HG03558 (cell line): ENCODE results near the gene NLGN1.

Source experiments
- ATAC-seq: cut with Tn5 transposase; IDR thresholded peaks from one replicate; pipeline ENCODE4 v1.9.1; 2021; ENCODE audit warnings: moderate number of reproducible peaks; ENCODE audit not compliant: unreplicated experiment; ENCODE audit errors: extremely low read depth

Gene NLGN1

GRCh38 chr3:173700336-173700735 lies 302.8 kb downstream of the NLGN1 start:
- ATAC-seq = no peak

- no peak for ATAC-seq
Measured at GRCh38 chr3:173702561-173702960, 305.0 kb downstream of the NLGN1 start.

GRCh38 chr3:173703771-173704170 lies 306.2 kb downstream of the NLGN1 start:
- ATAC-seq = no peak

- no peak for ATAC-seq
Measured at GRCh38 chr3:173706630-173707029, 309.1 kb downstream of the NLGN1 start.

- no peak for ATAC-seq
Measured at GRCh38 chr3:173708191-173708590, 310.6 kb downstream of the NLGN1 start.

- ATAC-seq = no peak
Measured at GRCh38 chr3:173709026-173709425, 311.5 kb downstream of the NLGN1 start.

GRCh38 chr3:173711619-173712018 lies 314.1 kb downstream of the NLGN1 start:
- ATAC-seq = no peak

- ATAC-seq = no peak
Measured at GRCh38 chr3:173719585-173719984, 322.0 kb downstream of the NLGN1 start.

- ATAC-seq = no peak
Measured at GRCh38 chr3:173725507-173725906, 328.0 kb downstream of the NLGN1 start.

- ATAC-seq = no peak
Measured at GRCh38 chr3:173730391-173730790, 332.8 kb downstream of the NLGN1 start.

- no peak for ATAC-seq
Measured at GRCh38 chr3:173732237-173732636, 334.7 kb downstream of the NLGN1 start.

GRCh38 chr3:173733029-173733652 lies 335.6 kb downstream of the NLGN1 start:
- no peak for ATAC-seq

GRCh38 chr3:173734473-173734872 lies 336.9 kb downstream of the NLGN1 start:
- ATAC-seq = no peak

GRCh38 chr3:173734895-173735294 lies 337.4 kb downstream of the NLGN1 start:
- ATAC-seq = no peak

- ATAC-seq = no peak
Measured at GRCh38 chr3:173735841-173736240, 338.3 kb downstream of the NLGN1 start.

GRCh38 chr3:173737167-173737808 lies 339.7 kb downstream of the NLGN1 start:
- no peak for ATAC-seq

- no peak for ATAC-seq
Measured at GRCh38 chr3:173739726-173740125, 342.2 kb downstream of the NLGN1 start.

GRCh38 chr3:173742491-173742890 lies 344.9 kb downstream of the NLGN1 start:
- ATAC-seq = no peak

GRCh38 chr3:173743111-173743510 lies 345.6 kb downstream of the NLGN1 start:
- no peak for ATAC-seq

GRCh38 chr3:173743516-173743915 lies 346.0 kb downstream of the NLGN1 start:
- no peak for ATAC-seq

- ATAC-seq = no peak
Measured at GRCh38 chr3:173744479-173744878, 346.9 kb downstream of the NLGN1 start.

- no peak for ATAC-seq
Measured at GRCh38 chr3:173744895-173745294, 347.4 kb downstream of the NLGN1 start.
